GM23338 (cell line): ENCODE data around the gene AK3. TPM values are rescaled to one million over a fixed set of nuclear protein-coding genes. Genes with fewer than 3 reads are reported as not detected.

Source experiments
- ATAC-seq: fragments of 200-7000 bp; cut with Tn5 transposase; 3 replicates; pipeline ENCODE4 v1.9.1; 2020
- DNase-seq: peaks from one replicate; pipeline ENCODE4 v3.0.0-alpha.2; 2015; ENCODE audit warnings: low spot score
- H2AFZ ChIP-seq: fragments of 200-600 bp; sonication (generic); 2 replicates; pipeline ENCODE4 v1.8.0; 2016; ENCODE audit warnings: antibody characterized with exemption, mild to moderate bottlenecking, moderate library complexity
- H3F3A ChIP-seq: fragments of 200-600 bp; sonication (generic); replicated peaks from 2 replicates; pipeline ENCODE4 v1.8.0; 2017; ENCODE audit warnings: antibody characterized with exemption, mixed run types, low read depth
- H3K27ac ChIP-seq: fragments of 200-600 bp; sonication (generic); 2 replicates; pipeline ENCODE4 v1.6.1; 2016; ENCODE audit warnings: low read depth
- H3K27me3 ChIP-seq: fragments of 200-600 bp; sonication (generic); 2 replicates; pipeline ENCODE4 v1.8.0; 2016; ENCODE audit warnings: mild to moderate bottlenecking, mixed run types, moderate library complexity; ENCODE audit not compliant: insufficient read depth
- H3K36me3 ChIP-seq: fragments of 200-600 bp; sonication (generic); 2 replicates; pipeline ENCODE4 v1.8.0; 2016; ENCODE audit warnings: mild to moderate bottlenecking; ENCODE audit not compliant: insufficient read depth
- H3K4me1 ChIP-seq: fragments of 200-600 bp; sonication (generic); 2 replicates; pipeline ENCODE4 v1.8.0; 2016; ENCODE audit warnings: mild to moderate bottlenecking, moderate library complexity; ENCODE audit not compliant: insufficient read depth
- H3K4me2 ChIP-seq: fragments of 200-600 bp; sonication (generic); 2 replicates; pipeline ENCODE4 v1.7.1; 2017; ENCODE audit warnings: mixed run types
- H3K4me3 ChIP-seq: fragments of 200-600 bp; sonication (generic); 2 replicates; pipeline ENCODE4 v1.6.1; 2016; ENCODE audit warnings: mixed run types
- H3K79me2 ChIP-seq: fragments of 200-600 bp; sonication (generic); replicated peaks from 2 replicates; pipeline ENCODE4 v1.8.0; 2017; ENCODE audit warnings: mild to moderate bottlenecking; ENCODE audit not compliant: insufficient read depth
- H3K9me2 ChIP-seq: fragments of 200-600 bp; sonication (generic); 2 replicates; pipeline ENCODE4 v1.8.0; 2017; ENCODE audit not compliant: insufficient read depth
- H4K20me1 ChIP-seq: fragments of 200-600 bp; sonication (generic); replicated peaks from 2 replicates; pipeline ENCODE4 v1.8.0; 2017; ENCODE audit warnings: mild to moderate bottlenecking; ENCODE audit not compliant: insufficient read depth
- H3K27ac Mint-ChIP-seq: 2 replicates; pipeline ENCODE4 v1.8.0; 2020; ENCODE audit warnings: inconsistent platforms, mild to moderate bottlenecking, moderate library complexity, mixed read lengths
- H3K27me3 Mint-ChIP-seq: 3 replicates; pipeline ENCODE4 v1.8.0; 2022; ENCODE audit warnings: low read depth, mild to moderate bottlenecking, moderate library complexity, mixed read lengths, inconsistent platforms; ENCODE audit not compliant: insufficient read depth, poor library complexity
- H3K36me3 Mint-ChIP-seq: 3 replicates; pipeline ENCODE4 v1.8.0; 2021; ENCODE audit warnings: low read depth, mild to moderate bottlenecking, inconsistent platforms, moderate library complexity, mixed read lengths
- H3K4me1 Mint-ChIP-seq: 3 replicates; pipeline ENCODE4 v1.8.0; 2020; ENCODE audit warnings: mild to moderate bottlenecking, inconsistent platforms, mixed read lengths
- H3K4me3 Mint-ChIP-seq: 3 replicates; pipeline ENCODE4 v1.8.0; 2021; ENCODE audit warnings: moderate library complexity, mild to moderate bottlenecking, inconsistent platforms, mixed read lengths
- H3K9me3 Mint-ChIP-seq: 3 replicates; pipeline ENCODE4 v1.8.0; 2020; ENCODE audit warnings: moderate library complexity, mild to moderate bottlenecking, inconsistent platforms, mixed read lengths
- CREB1 ChIP-seq: fragments of 250-450 bp; sonication (Bioruptor Pico); IDR thresholded peaks from 2 replicates; pipeline ENCODE4 v1.5.0; 2020; ENCODE audit warnings: low read depth, mild to moderate bottlenecking, moderate library complexity
- EZH2 ChIP-seq: fragments of 200-600 bp; sonication (generic); IDR thresholded peaks from one replicate; pipeline ENCODE4 v1.8.0; 2017; ENCODE audit warnings: antibody characterized with exemption, mild to moderate bottlenecking, low read depth; ENCODE audit not compliant: unreplicated experiment
- EZH2phosphoT487 ChIP-seq: fragments of 200-600 bp; sonication (generic); IDR thresholded peaks from one replicate; pipeline ENCODE4 v1.8.1; 2018; ENCODE audit warnings: antibody characterized with exemption; ENCODE audit not compliant: unreplicated experiment
- JUNB ChIP-seq: IDR thresholded peaks from one replicate; pipeline ENCODE4 v1.6.1; 2016; ENCODE audit warnings: antibody characterized with exemption; ENCODE audit not compliant: unreplicated experiment
- NANOG ChIP-seq: IDR thresholded peaks from 2 replicates; pipeline ENCODE4 v1.6.1; 2016; ENCODE audit warnings: antibody characterized with exemption, borderline replicate concordance
- POLR2AphosphoS5 ChIP-seq: IDR thresholded peaks from 2 replicates; pipeline ENCODE4 v1.6.1; 2016; ENCODE audit warnings: antibody characterized with exemption, low read depth
- STAT1 ChIP-seq: IDR thresholded peaks from one replicate; pipeline ENCODE4 v1.6.1; 2016; ENCODE audit warnings: antibody characterized with exemption; ENCODE audit not compliant: unreplicated experiment
- ZNF331 ChIP-seq: fragments of 250-450 bp; sonication (Bioruptor Pico); IDR thresholded peaks from 2 replicates; pipeline ENCODE4 v1.5.0; 2020; ENCODE audit warnings: low read depth, mild to moderate bottlenecking, moderate library complexity
- polyA plus RNA-seq: library from polyadenylated mRNA; unstranded; fragments of >200 nt; fragmentation: Nextera tagmentation; extraction: Ambion mirVana; gene quantifications from 2 replicates; pipeline ENCODE4 v1.2.1, GENCODE V29; 2016
- total RNA-seq: library from RNA; depleted of rRNA; stranded (reverse); fragments of >200 nt; shearing (Covaris generic); gene quantifications from 2 replicates; pipeline ENCODE4 v1.2.3, GENCODE V29; 2014
- TF ChIP-seq, protein P1 (sequence below): fragments of 250-450 bp; sonication (Bioruptor Pico); IDR thresholded peaks from 2 replicates; pipeline ENCODE4 v1.5.0; 2020; ENCODE audit warnings: mild to moderate bottlenecking, moderate library complexity
- TF ChIP-seq, protein P2 (sequence below): IDR thresholded peaks from one replicate; pipeline ENCODE4 v1.6.1; 2018; ENCODE audit warnings: antibody characterized with exemption; ENCODE audit not compliant: unreplicated experiment

Gene AK3
- total and polyA plus RNA-seq, 2 experiments from 2014 or later = 30.1 to 40.2 TPM

DNA sequence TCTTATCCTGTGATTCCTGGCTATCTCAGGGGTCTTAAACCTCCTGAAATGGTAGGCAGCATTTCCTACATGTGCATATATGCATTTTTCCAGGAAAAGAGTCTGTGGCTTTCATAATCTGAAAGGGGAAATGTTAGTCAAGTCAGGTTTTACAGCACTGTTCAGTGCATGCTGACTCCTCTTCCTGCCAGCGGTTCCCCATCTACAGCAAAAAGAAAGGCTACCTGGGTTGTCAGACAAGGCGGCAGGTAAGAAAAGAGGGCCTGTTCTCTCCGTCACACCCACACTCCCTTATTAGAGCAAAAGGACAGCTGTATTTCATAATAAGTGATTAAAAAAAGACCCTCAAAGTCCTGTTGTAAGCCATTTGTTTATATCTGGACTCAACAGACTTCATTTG, 70.4 kb downstream of the AK3 start:
- Histone ChIP-seq H3K36me3 (no peaks in the 10 kb centered on the region), H2AFZ (no peak overlapping the region), H3K27me3 (0 out of 2 replicates have a peak, but pooled peaks cover 2% of the 10 kb centered on the region), H3K4me1 (peaks cover 14% of the 10 kb centered on the region), H3K79me2 (no peaks in the 10 kb centered on the region), H3K27ac (no peak overlapping the region), H3K4me3 (no peak overlapping the region), H3K9me2 (no peaks in the 10 kb centered on the region), H3F3A (no peaks in the 10 kb centered on the region), H4K20me1 (no peaks in the 10 kb centered on the region), H3K4me2 (no peak overlapping the region)
- Mint-ChIP-seq H3K27ac (peak overlapping the region; percentile 41; the same call in 1 of the 2 replicates), H3K9me3 (no peaks in the 10 kb centered on the region), H3K4me1 (peaks cover 29% of the 10 kb centered on the region), H3K27me3 (peaks cover under 1% of the 10 kb centered on the region), H3K4me3 (no peak overlapping the region), H3K36me3 (no peaks in the 10 kb centered on the region)
- DNase-seq (no peak), ATAC-seq (peak; percentile 64; the same call in 2 of the 3 replicates)
- TF ChIP-seq ZNF331 (CRISPR knock-in tag) (no peak), EZH2phosphoT487 (no peak), NANOG (no peak), CREB1 (CRISPR knock-in tag) (no peak), POLR2AphosphoS5 (no peak), JUNB (no peak), EZH2 (no peak), STAT1 (no peak)
- TF ChIP-seq, protein P1, sequence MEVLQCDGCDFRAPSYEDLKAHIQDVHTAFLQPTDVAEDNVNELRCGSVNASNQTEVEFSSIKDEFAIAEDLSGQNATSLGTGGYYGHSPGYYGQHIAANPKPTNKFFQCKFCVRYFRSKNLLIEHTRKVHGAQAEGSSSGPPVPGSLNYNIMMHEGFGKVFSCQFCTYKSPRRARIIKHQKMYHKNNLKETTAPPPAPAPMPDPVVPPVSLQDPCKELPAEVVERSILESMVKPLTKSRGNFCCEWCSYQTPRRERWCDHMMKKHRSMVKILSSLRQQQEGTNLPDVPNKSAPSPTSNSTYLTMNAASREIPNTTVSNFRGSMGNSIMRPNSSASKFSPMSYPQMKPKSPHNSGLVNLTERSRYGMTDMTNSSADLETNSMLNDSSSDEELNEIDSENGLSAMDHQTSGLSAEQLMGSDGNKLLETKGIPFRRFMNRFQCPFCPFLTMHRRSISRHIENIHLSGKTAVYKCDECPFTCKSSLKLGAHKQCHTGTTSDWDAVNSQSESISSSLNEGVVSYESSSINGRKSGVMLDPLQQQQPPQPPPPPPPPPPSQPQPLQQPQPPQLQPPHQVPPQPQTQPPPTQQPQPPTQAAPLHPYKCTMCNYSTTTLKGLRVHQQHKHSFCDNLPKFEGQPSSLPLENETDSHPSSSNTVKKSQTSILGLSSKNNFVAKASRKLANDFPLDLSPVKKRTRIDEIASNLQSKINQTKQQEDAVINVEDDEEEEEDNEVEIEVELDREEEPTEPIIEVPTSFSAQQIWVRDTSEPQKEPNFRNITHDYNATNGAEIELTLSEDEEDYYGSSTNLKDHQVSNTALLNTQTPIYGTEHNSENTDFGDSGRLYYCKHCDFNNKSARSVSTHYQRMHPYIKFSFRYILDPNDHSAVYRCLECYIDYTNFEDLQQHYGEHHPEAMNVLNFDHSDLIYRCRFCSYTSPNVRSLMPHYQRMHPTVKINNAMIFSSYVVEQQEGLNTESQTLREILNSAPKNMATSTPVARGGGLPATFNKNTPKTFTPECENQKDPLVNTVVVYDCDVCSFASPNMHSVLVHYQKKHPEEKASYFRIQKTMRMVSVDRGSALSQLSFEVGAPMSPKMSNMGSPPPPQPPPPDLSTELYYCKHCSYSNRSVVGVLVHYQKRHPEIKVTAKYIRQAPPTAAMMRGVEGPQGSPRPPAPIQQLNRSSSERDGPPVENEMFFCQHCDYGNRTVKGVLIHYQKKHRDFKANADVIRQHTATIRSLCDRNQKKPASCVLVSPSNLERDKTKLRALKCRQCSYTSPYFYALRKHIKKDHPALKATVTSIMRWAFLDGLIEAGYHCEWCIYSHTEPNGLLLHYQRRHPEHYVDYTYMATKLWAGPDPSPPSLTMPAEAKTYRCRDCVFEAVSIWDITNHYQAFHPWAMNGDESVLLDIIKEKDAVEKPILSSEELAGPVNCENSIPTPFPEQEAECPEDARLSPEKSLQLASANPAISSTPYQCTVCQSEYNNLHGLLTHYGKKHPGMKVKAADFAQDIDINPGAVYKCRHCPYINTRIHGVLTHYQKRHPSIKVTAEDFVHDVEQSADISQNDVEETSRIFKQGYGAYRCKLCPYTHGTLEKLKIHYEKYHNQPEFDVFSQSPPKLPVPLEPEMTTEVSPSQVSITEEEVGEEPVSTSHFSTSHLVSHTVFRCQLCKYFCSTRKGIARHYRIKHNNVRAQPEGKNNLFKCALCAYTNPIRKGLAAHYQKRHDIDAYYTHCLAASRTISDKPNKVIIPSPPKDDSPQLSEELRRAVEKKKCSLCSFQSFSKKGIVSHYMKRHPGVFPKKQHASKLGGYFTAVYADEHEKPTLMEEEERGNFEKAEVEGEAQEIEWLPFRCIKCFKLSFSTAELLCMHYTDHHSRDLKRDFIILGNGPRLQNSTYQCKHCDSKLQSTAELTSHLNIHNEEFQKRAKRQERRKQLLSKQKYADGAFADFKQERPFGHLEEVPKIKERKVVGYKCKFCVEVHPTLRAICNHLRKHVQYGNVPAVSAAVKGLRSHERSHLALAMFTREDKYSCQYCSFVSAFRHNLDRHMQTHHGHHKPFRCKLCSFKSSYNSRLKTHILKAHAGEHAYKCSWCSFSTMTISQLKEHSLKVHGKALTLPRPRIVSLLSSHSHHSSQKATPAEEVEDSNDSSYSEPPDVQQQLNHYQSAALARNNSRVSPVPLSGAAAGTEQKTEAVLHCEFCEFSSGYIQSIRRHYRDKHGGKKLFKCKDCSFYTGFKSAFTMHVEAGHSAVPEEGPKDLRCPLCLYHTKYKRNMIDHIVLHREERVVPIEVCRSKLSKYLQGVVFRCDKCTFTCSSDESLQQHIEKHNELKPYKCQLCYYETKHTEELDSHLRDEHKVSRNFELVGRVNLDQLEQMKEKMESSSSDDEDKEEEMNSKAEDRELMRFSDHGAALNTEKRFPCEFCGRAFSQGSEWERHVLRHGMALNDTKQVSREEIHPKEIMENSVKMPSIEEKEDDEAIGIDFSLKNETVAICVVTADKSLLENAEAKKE = no peak
- TF ChIP-seq, protein P2, sequence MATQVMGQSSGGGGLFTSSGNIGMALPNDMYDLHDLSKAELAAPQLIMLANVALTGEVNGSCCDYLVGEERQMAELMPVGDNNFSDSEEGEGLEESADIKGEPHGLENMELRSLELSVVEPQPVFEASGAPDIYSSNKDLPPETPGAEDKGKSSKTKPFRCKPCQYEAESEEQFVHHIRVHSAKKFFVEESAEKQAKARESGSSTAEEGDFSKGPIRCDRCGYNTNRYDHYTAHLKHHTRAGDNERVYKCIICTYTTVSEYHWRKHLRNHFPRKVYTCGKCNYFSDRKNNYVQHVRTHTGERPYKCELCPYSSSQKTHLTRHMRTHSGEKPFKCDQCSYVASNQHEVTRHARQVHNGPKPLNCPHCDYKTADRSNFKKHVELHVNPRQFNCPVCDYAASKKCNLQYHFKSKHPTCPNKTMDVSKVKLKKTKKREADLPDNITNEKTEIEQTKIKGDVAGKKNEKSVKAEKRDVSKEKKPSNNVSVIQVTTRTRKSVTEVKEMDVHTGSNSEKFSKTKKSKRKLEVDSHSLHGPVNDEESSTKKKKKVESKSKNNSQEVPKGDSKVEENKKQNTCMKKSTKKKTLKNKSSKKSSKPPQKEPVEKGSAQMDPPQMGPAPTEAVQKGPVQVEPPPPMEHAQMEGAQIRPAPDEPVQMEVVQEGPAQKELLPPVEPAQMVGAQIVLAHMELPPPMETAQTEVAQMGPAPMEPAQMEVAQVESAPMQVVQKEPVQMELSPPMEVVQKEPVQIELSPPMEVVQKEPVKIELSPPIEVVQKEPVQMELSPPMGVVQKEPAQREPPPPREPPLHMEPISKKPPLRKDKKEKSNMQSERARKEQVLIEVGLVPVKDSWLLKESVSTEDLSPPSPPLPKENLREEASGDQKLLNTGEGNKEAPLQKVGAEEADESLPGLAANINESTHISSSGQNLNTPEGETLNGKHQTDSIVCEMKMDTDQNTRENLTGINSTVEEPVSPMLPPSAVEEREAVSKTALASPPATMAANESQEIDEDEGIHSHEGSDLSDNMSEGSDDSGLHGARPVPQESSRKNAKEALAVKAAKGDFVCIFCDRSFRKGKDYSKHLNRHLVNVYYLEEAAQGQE = no peak
